GM12878 (cell line): ENCODE results near the gene CCS. TPM values are rescaled to one million over a fixed set of nuclear protein-coding genes. Genes with fewer than 3 reads are reported as not detected.

ENCODE experiments used
- ATAC-seq: fragments of 200-7000 bp; cut with Tn5 transposase; 3 replicates; pipeline ENCODE4 v1.9.1; 2020; ENCODE audit warnings: mild to moderate bottlenecking, moderate library complexity
- BruUV-seq: library from RNA; stranded (reverse); fragments of 400-500 nt; replicated peaks from 2 replicates; lab custom pipeline; 2021; lab: Mats Ljungman, UMichigan
- CTCF ChIA-PET: fragments of 300-600 bp; sonication (Branson Sonifier 250); formaldehyde crosslinking; extraction: SDS; loops from one replicate; lab custom pipeline; 2021; ENCODE audit warnings: inconsistent platforms; lab: Yijun Ruan, JAX
- POLR2A ChIA-PET: fragments of 350-600 bp; formaldehyde crosslinking; extraction: SDS; loops from one replicate; lab custom pipeline; 2021; ENCODE audit warnings: inconsistent platforms; lab: Charles Lee
- RAD21 ChIA-PET: fragments of 300-600 bp; sonication (Branson Sonifier 250); formaldehyde crosslinking; loops from one replicate; lab custom pipeline; 2023; ENCODE audit warnings: antibody characterized with exemption; ENCODE audit not compliant: unreplicated experiment; lab: Charles Lee
- SMC1A ChIA-PET: fragments of 300-600 bp; sonication (Branson Sonifier 250); formaldehyde crosslinking; loops from one replicate; lab custom pipeline; 2023; ENCODE audit not compliant: unreplicated experiment, uncharacterized antibody; lab: Charles Lee
- DNase-seq: peaks from one replicate; pipeline ENCODE4 v3.0.0-alpha.2; 2011; ENCODE audit warnings: low read depth, low spot score
- FAIRE-seq: peaks from 3 replicates; lab custom pipeline; 2011; peaks lifted over from hg19 to GRCh38; lab: Jason Lieb, UNC
- H2AFZ ChIP-seq: 2 replicates; pipeline ENCODE4 v1.6.0; 2011; ENCODE audit warnings: low read depth, low read length, control low read depth; ENCODE audit not compliant: control insufficient read depth
- H3K27ac ChIP-seq: 2 replicates; pipeline ENCODE4 v1.5.1; 2011; ENCODE audit warnings: control low read depth; ENCODE audit not compliant: control insufficient read depth, insufficient read depth
- H3K27me3 ChIP-seq, 2 experiments: replicated peaks in 1 of 2; 2 replicates each; pipeline versions ENCODE4 v1.6.0 to v1.6.1; 2011; ENCODE audit warnings: low read length in 1 of 2; ENCODE audit not compliant: control insufficient read depth in 2 of 2, insufficient read depth in 2 of 2
- H3K36me3 ChIP-seq, 2 experiments: 2 replicates each; pipeline ENCODE4 v1.5.1; 2011; ENCODE audit warnings: low read length in 1 of 2; ENCODE audit not compliant: control insufficient read depth in 2 of 2, insufficient read depth in 2 of 2
- H3K4me1 ChIP-seq: 2 replicates; pipeline ENCODE4 v1.6.1; 2011; ENCODE audit warnings: mild to moderate bottlenecking, low read length, moderate library complexity, mixed read lengths; ENCODE audit not compliant: control insufficient read depth, insufficient read depth
- H3K4me2 ChIP-seq: 2 replicates; pipeline ENCODE4 v1.6.0; 2011; ENCODE audit warnings: control low read depth; ENCODE audit not compliant: control insufficient read depth, insufficient read depth
- H3K4me3 ChIP-seq: fragments of 200-600 bp; sonication (generic); 2 replicates; pipeline ENCODE4 v1.5.1; 2016
- H3K79me2 ChIP-seq: 2 replicates; pipeline ENCODE4 v1.6.0; 2011; ENCODE audit warnings: low read length; ENCODE audit not compliant: control insufficient read depth, insufficient read depth
- H3K9ac ChIP-seq: 2 replicates; pipeline ENCODE4 v1.8.0; 2011; ENCODE audit warnings: low read length, control low read depth, mixed read lengths; ENCODE audit not compliant: control insufficient read depth, insufficient read depth
- H3K9me3 ChIP-seq: replicated peaks from 3 replicates; pipeline ENCODE4 v1.5.1; 2011; ENCODE audit warnings: mild to moderate bottlenecking, low read length; ENCODE audit not compliant: control insufficient read depth, insufficient read depth
- H4K20me1 ChIP-seq: 2 replicates; pipeline ENCODE4 v1.6.0; 2011; ENCODE audit not compliant: control insufficient read depth, insufficient read depth
- ATF7 ChIP-seq: fragments of 450-650 bp; IDR thresholded peaks from 2 replicates; pipeline ENCODE4 v1.6.1; 2016; ENCODE audit warnings: low read depth, mild to moderate bottlenecking
- CREB1 ChIP-seq: IDR thresholded peaks from 2 replicates; pipeline ENCODE4 v1.6.1; 2012; ENCODE audit warnings: low read depth, mild to moderate bottlenecking, inconsistent platforms
- CTCF ChIP-seq, 3 experiments: IDR thresholded peaks in 2 of 3; conservative IDR thresholded peaks in 1 of 3; 2 replicates each; pipeline ENCODE4 v1.5.1; 2011; ENCODE audit warnings: low read depth in 3 of 3, low read length in 3 of 3, mild to moderate bottlenecking in 3 of 3, control low read depth in 2 of 3, moderate library complexity in 2 of 3, inconsistent platforms in 1 of 3, mixed read lengths in 1 of 3; ENCODE audit not compliant: control insufficient read depth in 2 of 3, insufficient read depth in 1 of 3; ENCODE audit errors: extremely low read depth in 1 of 3
- E2F4 ChIP-seq: IDR thresholded peaks from 2 replicates; pipeline ENCODE4 v1.6.1; 2012; ENCODE audit warnings: low read depth, low read length, improper control_type of control experiment
- HCFC1 ChIP-seq: fragments of 150-350 bp; IDR thresholded peaks from 2 replicates; pipeline ENCODE4 v1.6.1; 2014; ENCODE audit warnings: low read length
- KDM1A ChIP-seq: fragments of 200-600 bp; sonication (generic); IDR thresholded peaks from 2 replicates; pipeline ENCODE4 v1.6.1; 2016; ENCODE audit warnings: borderline replicate concordance
- NBN ChIP-seq: fragments of 450-650 bp; IDR thresholded peaks from 2 replicates; pipeline ENCODE4 v1.6.1; 2016
- PAX5 ChIP-seq: IDR thresholded peaks from 2 replicates; pipeline ENCODE4 v1.6.1; 2011; ENCODE audit warnings: low read depth, low read length, borderline replicate concordance
- RAD51 ChIP-seq: fragments of 450-650 bp; IDR thresholded peaks from 2 replicates; pipeline ENCODE4 v1.6.1; 2016; ENCODE audit warnings: moderate library complexity, mild to moderate bottlenecking, inconsistent platforms
- RBBP5 ChIP-seq: fragments of 200-600 bp; sonication (generic); conservative IDR thresholded peaks from 2 replicates; pipeline ENCODE4 v1.6.1; 2016
- RFX5 ChIP-seq: IDR thresholded peaks from 2 replicates; pipeline ENCODE4 v1.6.1; 2011; ENCODE audit warnings: low read depth, low read length, improper control_type of control experiment
- SPI1 ChIP-seq: IDR thresholded peaks from 2 replicates; pipeline ENCODE4 v1.6.1; 2011; ENCODE audit warnings: low read depth, mild to moderate bottlenecking, low read length, moderate library complexity, borderline replicate concordance; ENCODE audit not compliant: insufficient read depth
- TARDBP ChIP-seq: IDR thresholded peaks from 2 replicates; pipeline ENCODE4 v1.6.1; 2016; ENCODE audit warnings: borderline replicate concordance
- WRNIP1 ChIP-seq: IDR thresholded peaks from 2 replicates; pipeline ENCODE4 v1.6.1; 2011; ENCODE audit warnings: low read depth, low read length, improper control_type of control experiment, borderline replicate concordance
- ZNF217 ChIP-seq: fragments of 450-650 bp; IDR thresholded peaks from 2 replicates; pipeline ENCODE4 v1.6.1; 2017; ENCODE audit warnings: antibody characterized with exemption, mild to moderate bottlenecking
- WGBS: methylation state at CpG from one replicate; pipeline ENCODE4 v1.1.6; 2016; ENCODE audit warnings: low lambda C conversion rate; ENCODE audit not compliant: insufficient replicate concordance, insufficient coverage; ENCODE audit errors: missing lambda C conversion rate; 5-methylcytosine and 5-hydroxymethylcytosine counted together
- in situ Hi-C: fragments of 300-500 bp; cut with MboI; formaldehyde crosslinking; loops from 9 replicates; pipeline ENCODE4 v1.14.3; 2018; ENCODE audit warnings: mixed read lengths
- intact Hi-C: fragments of 100-400 bp; cut with micrococcal nuclease; formaldehyde crosslinking; loops from one replicate; pipeline ENCODE4 v1.14.2; 2022; ENCODE audit not compliant: unreplicated experiment
- polyA plus RNA-seq, 11 experiments: library from polyadenylated mRNA; depleted of rRNA in 4 of 11; unstranded in 6 of 11; stranded (reverse) in 5 of 11; fragments of >200 nt; fragmentation: Nextera tagmentation in 4 of 11; fragmentation: Illumina TruSeq in 1 of 11; extraction: Ambion mirVana in 4 of 11; extraction: Trizol in 1 of 11; gene quantifications; 1 replicate in 1 of 11; 2 replicates in 10 of 11; pipeline versions ENCODE4 v1.2.1 to v1.2.3, GENCODE V29; 2011 to 2016; ENCODE audit warnings: inconsistent platforms in 2 of 11, missing spikeins in 2 of 11, low read depth in 1 of 11
- total RNA-seq, 4 experiments: library from RNA; depleted of rRNA in 3 of 4; stranded (reverse); fragments of >200 nt in 3 of 4; fragmentation: Illumina TruSeq in 1 of 4; extraction: Trizol in 1 of 4; gene quantifications; 2 replicates each; pipeline versions ENCODE4 v1.2.1 to v1.2.3, GENCODE V29; 2013 to 2021
- TF ChIP-seq, protein P1 (sequence below): fragments of 450-650 bp; IDR thresholded peaks from 2 replicates; pipeline ENCODE4 v1.6.1; 2018; ENCODE audit warnings: borderline replicate concordance, mild to moderate bottlenecking; ENCODE audit not compliant: partially characterized antibody
- TF ChIP-seq, protein P2 (sequence below): fragments of 450-650 bp; formaldehyde crosslinking; IDR thresholded peaks from 2 replicates; pipeline ENCODE4 v1.4.0; 2022; ENCODE audit warnings: mild to moderate bottlenecking, moderate library complexity

The CCS gene
- total and polyA plus RNA-seq, 10 of the 15 experiments (the other 5 are each of a cell fraction or from before 2014, with no cell fraction given): 1.5 to 44.2 (median 30.6) TPM

DNA sequence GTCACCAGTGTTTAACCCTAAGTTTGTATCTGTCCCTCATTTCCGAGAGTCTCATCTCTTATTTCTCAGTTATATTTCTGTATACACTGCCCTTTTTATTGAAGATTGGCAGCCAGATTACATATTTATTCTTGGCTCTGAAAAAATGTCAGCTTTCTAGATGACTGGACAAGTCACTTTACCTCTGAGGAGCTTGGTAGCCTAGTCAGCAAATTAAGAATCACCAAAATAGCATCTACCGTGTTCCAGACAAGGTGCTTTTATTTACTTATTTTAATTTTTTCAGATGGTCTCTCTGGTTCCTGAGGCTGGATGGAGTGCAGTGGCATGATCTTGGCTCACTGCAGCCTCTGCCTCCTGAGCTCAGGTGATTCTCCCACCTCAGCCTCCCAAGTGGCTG lies 40.0 kb downstream of the CCS start:
- peaks cover 68% of the 10 kb centered on the region for H3K79me2 ChIP-seq
- BruUV-seq: no TSS peak
- ChIA-PET SMC1A (interaction anchor here (0.8 to 1.6 kb wide), 5 partner anchors 10 to 44 kb away, joined by 3 to 4 read pairs (median 4); no protein-coding TSS in a partner anchor), CTCF (interaction anchor here (2.0 to 7.0 kb wide), 2 partner anchors 12 to 45 kb away, joined by 8 to 71 read pairs; partner anchors contain the start of genes RBM14 and RBM4B), POLR2A (interaction anchor here (0.6 kb wide), 1 partner anchor 21 kb away, joined by 4 read pairs; no protein-coding TSS in a partner anchor), RAD21 (interaction anchor here (0.9 kb wide), 1 partner anchor 11 kb away, joined by 3 read pairs; no protein-coding TSS in a partner anchor)
- DNase-seq (no peak), FAIRE-seq (no peak), ATAC-seq (no peak)
- H3K4me3 ChIP-seq: no peak overlapping the region
- no peak overlapping the region for H3K4me2 ChIP-seq
- intact Hi-C loops (no loop called here), in situ Hi-C loops (no loop called here)
- H3K9me3 ChIP-seq: no peaks in the 10 kb centered on the region; the same call in 2 of the 3 replicates
- H3K27ac ChIP-seq: no peak overlapping the region
- H3K9ac ChIP-seq: no peak overlapping the region
- peaks cover 10 to 25% of the 10 kb centered on the region in 2 experiments for H3K36me3 ChIP-seq
- 20% methylated on average over 2 of the region's 2 CpGs for WGBS
- no peaks in the 10 kb centered on the region for H3K27me3 ChIP-seq
- 0 out of 2 replicates have a peak, but pooled peaks cover 2% of the 10 kb centered on the region for H3K4me1 ChIP-seq
- no peak overlapping the region for H2AFZ ChIP-seq
- H4K20me1 ChIP-seq: no peaks in the 10 kb centered on the region
- no peak for TF ChIP-seq RAD51
- no peak for TF ChIP-seq ZNF217
- TF ChIP-seq RBBP5: no peak
- TF ChIP-seq NBN: no peak
- TF ChIP-seq, protein P1, sequence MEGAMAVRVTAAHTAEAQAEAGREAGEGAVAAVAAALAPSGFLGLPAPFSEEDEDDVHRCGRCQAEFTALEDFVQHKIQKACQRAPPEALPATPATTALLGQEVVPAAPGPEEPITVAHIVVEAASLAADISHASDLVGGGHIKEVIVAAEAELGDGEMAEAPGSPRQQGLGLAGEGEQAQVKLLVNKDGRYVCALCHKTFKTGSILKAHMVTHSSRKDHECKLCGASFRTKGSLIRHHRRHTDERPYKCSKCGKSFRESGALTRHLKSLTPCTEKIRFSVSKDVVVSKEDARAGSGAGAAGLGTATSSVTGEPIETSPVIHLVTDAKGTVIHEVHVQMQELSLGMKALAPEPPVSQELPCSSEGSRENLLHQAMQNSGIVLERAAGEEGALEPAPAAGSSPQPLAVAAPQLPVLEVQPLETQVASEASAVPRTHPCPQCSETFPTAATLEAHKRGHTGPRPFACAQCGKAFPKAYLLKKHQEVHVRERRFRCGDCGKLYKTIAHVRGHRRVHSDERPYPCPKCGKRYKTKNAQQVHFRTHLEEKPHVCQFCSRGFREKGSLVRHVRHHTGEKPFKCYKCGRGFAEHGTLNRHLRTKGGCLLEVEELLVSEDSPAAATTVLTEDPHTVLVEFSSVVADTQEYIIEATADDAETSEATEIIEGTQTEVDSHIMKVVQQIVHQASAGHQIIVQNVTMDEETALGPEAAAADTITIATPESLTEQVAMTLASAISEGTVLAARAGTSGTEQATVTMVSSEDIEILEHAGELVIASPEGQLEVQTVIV: no peak
- TF ChIP-seq ATF7: no peak
- no peak for TF ChIP-seq CREB1
- TF ChIP-seq HCFC1: no peak
- no peak for TF ChIP-seq TARDBP
- no peak for TF ChIP-seq WRNIP1
- TF ChIP-seq KDM1A: no peak
- no peak for TF ChIP-seq PAX5
- TF ChIP-seq E2F4: no peak
- TF ChIP-seq, protein P2, sequence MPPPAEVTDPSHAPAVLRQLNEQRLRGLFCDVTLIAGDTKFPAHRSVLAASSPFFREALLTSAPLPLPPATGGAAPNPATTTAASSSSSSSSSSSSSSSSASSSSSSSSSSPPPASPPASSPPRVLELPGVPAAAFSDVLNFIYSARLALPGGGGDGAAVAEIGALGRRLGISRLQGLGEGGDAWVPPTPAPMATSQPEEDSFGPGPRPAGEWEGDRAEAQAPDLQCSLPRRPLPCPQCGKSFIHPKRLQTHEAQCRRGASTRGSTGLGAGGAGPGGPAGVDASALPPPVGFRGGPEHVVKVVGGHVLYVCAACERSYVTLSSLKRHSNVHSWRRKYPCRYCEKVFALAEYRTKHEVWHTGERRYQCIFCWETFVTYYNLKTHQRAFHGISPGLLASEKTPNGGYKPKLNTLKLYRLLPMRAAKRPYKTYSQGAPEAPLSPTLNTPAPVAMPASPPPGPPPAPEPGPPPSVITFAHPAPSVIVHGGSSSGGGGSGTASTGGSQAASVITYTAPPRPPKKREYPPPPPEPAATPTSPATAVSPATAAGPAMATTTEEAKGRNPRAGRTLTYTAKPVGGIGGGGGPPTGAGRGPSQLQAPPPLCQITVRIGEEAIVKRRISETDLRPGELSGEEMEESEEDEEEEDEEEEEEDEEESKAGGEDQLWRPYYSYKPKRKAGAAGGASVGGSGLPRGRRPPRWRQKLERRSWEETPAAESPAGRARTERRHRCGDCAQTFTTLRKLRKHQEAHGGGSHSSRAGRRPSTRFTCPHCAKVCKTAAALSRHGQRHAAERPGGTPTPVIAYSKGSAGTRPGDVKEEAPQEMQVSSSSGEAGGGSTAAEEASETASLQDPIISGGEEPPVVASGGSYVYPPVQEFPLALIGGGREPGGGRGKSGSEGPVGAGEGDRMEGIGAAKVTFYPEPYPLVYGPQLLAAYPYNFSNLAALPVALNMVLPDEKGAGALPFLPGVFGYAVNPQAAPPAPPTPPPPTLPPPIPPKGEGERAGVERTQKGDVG: no peak
- TF ChIP-seq RFX5: no peak
- TF ChIP-seq CTCF (IDR thresholded peaks at IDR 0.05 in 2 of 3, conservative IDR thresholded peaks at IDR 0.05 in 1 of 3; ENCODE audit: control insufficient read depth in 2 of 3, extremely low read depth in 1 of 3, insufficient read depth in 1 of 3, low read depth in 3 of 3, low read length in 3 of 3): no peak
- no peak for TF ChIP-seq SPI1
